GM19328 (cell line): Measurements from ENCODE around the gene IGF2BP2.
"Not testable (repeated sequence)": the region's sequence is repeated elsewhere in the genome, so short reads cannot be mapped to it uniquely, and the experiment has no call there.

Experiments
- ATAC-seq: cut with Tn5 transposase; IDR thresholded peaks from one replicate; pipeline ENCODE4 v1.9.1; 2021; ENCODE audit warnings: mild to moderate bottlenecking, moderate library complexity; ENCODE audit not compliant: unreplicated experiment

IGF2BP2 gene

GRCh38 chr3:185716436-185717108, 108.3 kb downstream of the IGF2BP2 start:
- no peak for ATAC-seq

GRCh38 chr3:185715091-185715490, 109.8 kb downstream of the IGF2BP2 start:
- no peak for ATAC-seq

GRCh38 chr3:185714085-185714484, 110.8 kb downstream of the IGF2BP2 start:
- ATAC-seq, result no peak

- no peak for ATAC-seq
Measured at GRCh38 chr3:185713015-185713414, 111.8 kb downstream of the IGF2BP2 start.

- ATAC-seq, result no peak
Measured at GRCh38 chr3:185712337-185712736, 112.5 kb downstream of the IGF2BP2 start.

- ATAC-seq, result no peak
Measured at GRCh38 chr3:185711255-185711870, 113.5 kb downstream of the IGF2BP2 start.

GRCh38 chr3:185709251-185709955, 115.4 kb downstream of the IGF2BP2 start:
- no peak for ATAC-seq

GRCh38 chr3:185708392-185708791, 116.5 kb downstream of the IGF2BP2 start:
- ATAC-seq, result no peak

- ATAC-seq, result no peak
Measured at GRCh38 chr3:185705498-185705897, 119.3 kb downstream of the IGF2BP2 start.

- ATAC-seq, result no peak
Measured at GRCh38 chr3:185702262-185703225, 122.3 kb downstream of the IGF2BP2 start.

- no peak for ATAC-seq
Measured at GRCh38 chr3:185701611-185702261, 123.1 kb downstream of the IGF2BP2 start.

GRCh38 chr3:185699927-185700326, 124.9 kb downstream of the IGF2BP2 start:
- ATAC-seq, result no peak

GRCh38 chr3:185697228-185697627, 127.6 kb downstream of the IGF2BP2 start:
- ATAC-seq, result not testable (repeated sequence)

- no peak for ATAC-seq
Measured at GRCh38 chr3:185696039-185696438, 128.8 kb downstream of the IGF2BP2 start.

GRCh38 chr3:185693985-185694653, 130.7 kb downstream of the IGF2BP2 start:
- ATAC-seq, result no peak

- no peak for ATAC-seq
Measured at GRCh38 chr3:185691622-185692021, 133.2 kb downstream of the IGF2BP2 start.

GRCh38 chr3:185687271-185687878, 137.5 kb downstream of the IGF2BP2 start:
- no peak for ATAC-seq

GRCh38 chr3:185685231-185686035, 139.4 kb downstream of the IGF2BP2 start:
- ATAC-seq, result no peak

GRCh38 chr3:185680231-185680630, 144.6 kb downstream of the IGF2BP2 start:
- no peak for ATAC-seq
